HG03039 (cell line): ENCODE measurements around the gene RHCE.
"Not testable (repeated sequence)": the region's sequence is repeated elsewhere in the genome, so short reads cannot be mapped to it uniquely, and the experiment has no call there.

Source experiments
- ATAC-seq: cut with Tn5 transposase; IDR thresholded peaks from one replicate; pipeline ENCODE4 v1.9.1; 2021; ENCODE audit warnings: mild to moderate bottlenecking, moderate library complexity; ENCODE audit not compliant: unreplicated experiment

The RHCE gene

DNA sequence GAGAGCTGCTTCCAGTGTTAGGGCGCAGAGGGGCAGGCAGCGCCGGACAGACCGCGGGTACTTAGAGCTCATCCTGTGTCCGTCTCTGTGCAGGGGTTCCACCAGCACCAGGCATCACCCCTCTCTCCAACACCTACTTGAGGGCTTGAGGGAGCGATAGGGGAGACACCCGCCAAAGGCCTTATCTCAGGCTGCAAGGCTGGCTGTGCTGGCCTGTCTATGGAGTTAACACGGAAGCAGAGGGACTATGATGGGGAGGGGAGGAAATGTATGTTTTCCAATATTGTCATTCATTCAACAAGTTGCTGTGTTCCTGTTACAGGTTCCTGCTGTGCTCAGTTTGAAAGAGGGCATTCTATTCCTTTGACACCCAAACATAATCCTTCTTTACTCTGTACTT is at the start of gene RHCE:
TSS of gene RHCE (minus strand) at position 111 of the 400 bp plus-strand sequence. CDS start at position 72, 39 bp downstream.
- ATAC-seq, result not testable (repeated sequence)

DNA sequence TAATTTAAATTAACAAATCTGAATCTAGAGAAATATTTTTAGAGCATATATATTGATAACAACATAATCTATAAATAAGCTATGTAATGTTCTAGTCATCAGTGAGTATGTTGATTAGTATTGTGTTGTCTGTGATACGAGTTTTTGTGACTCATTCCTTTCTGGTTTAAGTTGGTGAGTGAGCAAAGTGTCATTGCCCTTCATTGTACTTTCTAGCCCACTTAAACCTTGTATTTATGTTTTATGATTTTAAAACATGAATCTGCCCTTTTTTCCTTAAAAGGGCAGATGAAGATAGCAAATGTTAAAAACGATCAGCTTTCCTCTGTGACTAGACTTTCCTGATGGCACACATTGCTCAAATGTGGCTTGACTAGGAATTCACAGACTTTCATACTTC is 48.6 kb upstream of the RHCE start:
- ATAC-seq, result no peak

DNA sequence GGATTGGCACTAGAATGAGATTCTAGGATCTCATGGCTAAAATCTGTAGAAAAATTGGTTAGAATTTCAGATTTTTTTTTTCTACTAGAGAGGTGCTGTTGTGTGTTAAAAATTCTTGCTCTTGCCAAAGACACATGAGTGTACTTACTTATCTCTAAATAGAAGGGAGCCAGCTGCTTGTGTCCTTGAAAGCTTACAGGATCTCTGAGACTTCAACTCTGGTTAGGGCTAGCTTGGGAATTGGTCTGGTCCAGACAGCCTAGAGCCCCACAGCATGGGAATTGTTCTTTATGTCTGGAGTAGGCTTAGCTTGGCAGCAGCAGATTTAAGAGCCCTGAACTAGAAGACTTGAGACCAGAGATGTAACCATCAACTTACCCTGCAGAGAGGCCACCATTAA is 47.4 kb upstream of the RHCE start:
- no peak for ATAC-seq

DNA sequence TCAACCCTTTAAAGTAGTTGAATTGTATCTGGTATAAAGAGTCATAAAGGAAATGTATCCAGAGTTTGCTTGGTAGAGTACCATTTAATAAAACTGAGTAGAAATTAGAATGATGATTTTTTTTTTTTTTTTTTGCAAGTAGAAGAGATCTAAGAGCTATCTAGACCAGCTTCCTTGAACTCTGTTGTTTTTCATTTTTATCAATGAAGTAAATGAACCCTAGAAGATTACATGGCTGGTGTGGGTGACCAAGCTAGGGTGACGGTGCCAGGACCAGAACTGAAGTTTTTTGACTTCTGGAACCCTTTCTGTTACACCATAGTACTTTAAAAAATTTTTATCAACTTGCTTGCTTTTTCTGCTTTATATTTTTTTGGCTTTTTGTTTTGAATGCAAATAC is 47.0 kb upstream of the RHCE start:
- no peak for ATAC-seq

DNA sequence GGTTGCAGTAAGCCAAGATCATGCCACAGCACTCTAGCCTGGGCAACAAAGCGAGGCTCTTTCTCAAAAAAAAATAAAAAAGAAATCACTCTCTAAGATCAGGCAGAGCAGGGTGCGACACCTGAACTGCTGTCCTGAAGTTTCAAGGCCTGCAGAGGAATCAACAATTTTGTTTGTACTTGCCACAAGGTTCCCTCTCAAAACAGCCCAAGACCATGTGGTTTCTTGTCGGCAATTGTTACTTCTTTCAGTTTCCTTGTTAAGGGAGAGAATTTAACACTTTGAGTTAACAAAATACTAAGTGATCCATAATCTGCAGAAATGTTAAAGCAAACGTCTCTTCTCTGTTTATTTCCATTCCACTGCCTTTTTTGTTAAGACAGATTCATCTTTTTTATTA is 46.6 kb upstream of the RHCE start:
- ATAC-seq, result no peak

DNA sequence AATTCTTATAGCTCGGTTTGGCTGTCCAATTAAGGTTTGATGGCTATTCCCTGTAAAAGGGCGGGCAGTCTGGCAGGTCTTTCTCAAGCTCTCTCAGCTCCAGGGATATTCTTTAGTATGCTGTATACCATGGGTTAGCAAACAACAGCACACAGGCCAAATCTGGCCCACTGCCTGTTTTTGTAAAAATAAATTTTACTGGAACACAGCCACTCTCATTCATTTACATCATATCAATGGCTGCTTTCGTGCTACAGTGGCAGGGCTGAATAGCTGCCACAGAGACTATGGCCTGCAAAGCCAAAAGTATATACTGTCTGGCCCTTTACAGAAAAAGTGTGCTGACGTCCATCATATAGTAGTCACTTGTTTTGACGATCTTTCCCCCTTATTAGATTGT is 42.1 kb upstream of the RHCE start:
- no peak for ATAC-seq

DNA sequence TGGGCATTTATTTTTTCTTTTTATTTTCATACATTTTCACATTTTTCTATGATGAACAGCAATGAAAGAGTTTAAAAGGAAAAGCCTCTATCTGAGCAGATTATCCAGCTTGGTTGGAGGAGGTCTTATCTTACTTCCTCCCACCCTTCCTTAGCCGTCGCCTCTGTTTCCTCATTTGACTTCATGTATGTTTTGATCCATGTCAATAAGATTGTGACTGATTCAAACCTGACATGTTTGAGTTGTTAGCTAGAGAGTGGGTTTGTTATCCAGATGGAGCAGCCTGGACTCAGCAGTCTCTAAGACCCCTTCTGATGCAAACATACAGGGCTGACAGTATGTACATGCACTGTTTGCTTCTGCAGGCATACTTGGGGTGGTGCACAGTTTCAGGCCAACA is 41.2 kb upstream of the RHCE start:
- no peak for ATAC-seq

DNA sequence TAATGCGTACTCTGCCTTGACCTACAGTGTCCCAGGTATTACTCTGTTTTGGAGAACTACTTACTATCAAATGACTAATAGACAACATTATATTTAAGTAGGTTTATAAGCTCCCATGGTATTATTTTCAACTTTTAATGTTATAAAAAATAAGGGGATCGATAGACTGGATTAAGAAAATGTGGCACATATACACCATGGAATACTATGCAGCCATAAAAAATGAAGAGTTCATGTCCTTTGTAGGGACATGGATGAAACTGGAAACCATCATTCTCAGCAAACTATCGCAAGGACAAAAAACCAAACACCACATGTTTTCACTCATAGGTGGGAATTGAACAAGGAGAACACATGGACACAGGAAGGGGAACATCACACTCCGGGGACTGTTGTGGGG is 40.2 kb upstream of the RHCE start:
- not testable (repeated sequence) for ATAC-seq

DNA sequence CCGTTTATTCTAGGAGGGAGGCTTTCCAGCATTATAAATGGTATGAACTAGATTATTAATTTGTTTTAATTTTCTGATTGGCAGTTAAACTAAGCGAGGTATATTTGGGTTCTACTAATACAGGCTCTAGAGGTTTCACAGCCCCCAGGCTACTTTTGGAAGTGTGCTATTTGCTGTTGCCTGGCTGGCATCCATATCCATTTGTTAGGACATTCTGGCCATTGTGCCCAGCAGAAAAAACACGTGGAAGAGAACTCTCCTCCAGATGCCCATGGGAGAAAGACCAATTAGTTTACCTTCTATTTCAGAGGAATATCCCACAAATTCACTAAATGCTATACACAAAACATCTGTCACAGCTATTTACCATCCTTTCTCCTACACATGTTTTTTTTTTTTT is 39.4 kb upstream of the RHCE start:
- ATAC-seq, result no peak

DNA sequence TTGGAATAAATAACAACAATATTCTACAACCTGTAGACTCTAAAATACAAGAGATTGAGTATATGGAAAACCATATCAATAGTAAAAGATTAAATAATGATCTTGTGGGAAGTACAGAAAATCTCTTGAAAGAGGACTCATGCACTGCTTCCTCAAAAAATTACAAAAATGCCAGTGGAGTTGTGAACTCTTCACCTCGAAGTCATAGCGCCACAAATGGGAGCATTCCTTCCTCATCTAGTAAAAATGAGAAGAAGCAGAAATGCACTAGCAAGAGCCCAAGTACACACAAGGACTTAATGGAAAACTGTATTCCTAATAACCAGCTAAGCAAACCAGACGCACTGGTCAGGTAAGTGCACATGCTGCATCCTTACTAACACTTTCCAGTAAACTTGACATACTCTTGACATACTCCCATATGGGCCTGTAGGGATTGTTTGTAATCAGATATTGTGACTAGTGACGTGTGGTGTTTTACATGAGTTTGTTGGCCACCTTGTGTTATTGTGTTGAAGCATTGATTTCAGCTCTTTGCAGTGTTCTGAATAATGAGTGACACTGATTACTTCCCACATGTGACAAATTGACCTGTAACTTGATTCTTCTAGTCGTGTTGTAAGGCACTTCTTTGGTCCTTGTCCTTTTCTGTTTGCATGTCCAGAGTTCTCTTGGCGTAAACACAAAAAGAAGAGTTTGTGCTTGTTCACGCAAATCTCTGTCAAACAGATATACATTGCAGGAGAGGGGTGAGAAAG is 38.1 kb upstream of the RHCE start:
- ATAC-seq, result no peak

DNA sequence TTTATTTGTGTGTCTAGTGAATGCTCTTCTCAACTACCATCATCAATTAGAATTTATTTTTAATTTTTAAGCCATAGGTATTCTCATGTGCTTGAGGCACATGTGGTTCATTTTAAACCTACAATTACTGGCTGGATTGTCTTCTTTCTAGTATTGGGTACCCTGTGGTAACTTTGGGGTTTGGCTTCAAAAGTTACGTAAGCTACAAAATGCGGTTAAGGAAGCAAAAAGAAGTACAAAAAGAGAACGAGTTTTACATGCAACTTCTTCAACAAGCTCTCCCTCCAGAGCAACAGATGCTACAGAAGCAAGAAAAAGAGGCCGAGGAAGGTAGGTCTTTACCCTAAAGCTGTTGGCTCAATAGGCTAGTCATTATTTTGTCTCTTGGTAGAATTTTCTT is 35.9 kb upstream of the RHCE start:
- ATAC-seq, result no peak

DNA sequence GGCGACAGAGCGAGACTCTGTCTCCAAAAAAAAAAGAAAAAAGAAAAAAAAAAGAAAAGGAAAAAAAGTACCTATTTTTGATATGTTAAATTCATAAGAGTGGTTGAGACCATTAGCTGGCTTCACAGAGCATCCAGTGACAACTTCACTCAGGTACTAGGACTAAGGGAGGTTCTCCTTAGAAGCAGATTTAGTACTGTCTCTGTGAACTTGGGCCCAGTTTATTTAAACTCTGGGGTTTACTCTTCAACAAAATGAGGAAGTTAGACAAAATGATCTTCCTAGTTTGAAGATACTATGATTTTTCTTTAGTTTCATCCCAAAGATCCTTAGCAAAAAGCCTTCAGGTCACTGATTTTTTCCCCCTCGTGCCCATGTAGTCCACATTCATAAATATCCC is 31.3 kb upstream of the RHCE start:
- no peak for ATAC-seq

DNA sequence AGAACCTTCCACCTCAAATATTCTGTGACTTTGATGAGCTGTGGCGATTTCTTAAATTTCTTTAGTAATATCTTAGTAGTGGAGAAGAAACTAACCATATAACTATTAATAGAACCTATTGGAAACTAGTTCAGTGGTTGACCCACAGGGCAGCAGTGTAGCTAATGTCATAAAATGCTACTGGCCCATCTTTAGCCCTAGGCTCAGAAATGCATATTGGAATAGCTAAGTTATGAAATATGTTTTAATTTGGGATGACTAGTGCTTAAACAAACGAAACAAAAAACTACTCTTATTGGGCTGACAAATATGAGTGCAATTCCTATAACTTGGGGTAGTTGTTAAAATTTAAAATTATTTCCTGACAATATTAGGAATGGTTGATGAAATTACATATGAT is 30.3 kb upstream of the RHCE start:
- no peak for ATAC-seq

DNA sequence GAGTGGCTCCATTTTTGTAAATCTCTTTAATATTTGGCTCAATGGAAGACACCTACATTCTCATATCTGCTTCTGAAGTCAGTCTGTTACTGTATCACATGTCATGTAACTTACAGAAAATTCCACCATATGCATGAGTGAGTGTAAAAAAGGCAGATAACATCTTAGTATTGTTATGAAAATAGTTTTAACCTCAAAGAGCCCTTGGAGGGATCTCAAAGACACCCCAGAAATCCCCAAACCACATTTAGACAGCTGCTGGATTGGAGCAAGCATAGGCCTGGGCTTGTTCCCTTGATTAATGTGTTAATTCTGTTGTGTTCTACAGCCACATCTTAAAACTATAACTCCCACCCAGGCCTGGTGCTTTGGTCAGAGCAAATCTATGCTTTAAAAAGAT is 26.9 kb upstream of the RHCE start:
- ATAC-seq, result no peak

DNA sequence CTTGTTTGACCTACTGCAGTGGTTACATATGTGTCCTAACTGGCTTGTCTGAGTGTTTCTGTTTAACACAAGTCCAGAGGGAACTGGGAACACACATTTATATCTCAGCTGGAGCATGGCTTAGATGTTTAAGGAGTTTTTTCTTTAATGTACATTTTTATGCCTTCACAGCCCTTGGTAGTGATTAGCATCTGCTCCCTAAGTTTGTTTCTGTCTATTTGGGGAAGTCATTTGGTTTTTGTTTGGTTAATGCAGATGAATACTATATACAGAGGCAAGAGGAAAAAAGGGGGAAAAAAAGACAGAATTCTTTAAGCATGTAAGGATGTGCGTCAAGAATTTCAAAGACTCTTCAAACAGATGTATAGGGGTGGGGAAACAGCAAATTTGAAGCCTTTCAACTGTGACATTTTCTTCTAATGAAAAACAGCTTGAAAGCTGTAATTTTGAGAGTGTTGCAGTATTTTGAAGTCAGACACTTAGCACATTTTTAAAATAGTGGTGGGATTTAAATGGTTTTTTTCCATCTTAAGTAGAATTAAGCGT is 25.4 kb upstream of the RHCE start:
- ATAC-seq, result no peak

DNA sequence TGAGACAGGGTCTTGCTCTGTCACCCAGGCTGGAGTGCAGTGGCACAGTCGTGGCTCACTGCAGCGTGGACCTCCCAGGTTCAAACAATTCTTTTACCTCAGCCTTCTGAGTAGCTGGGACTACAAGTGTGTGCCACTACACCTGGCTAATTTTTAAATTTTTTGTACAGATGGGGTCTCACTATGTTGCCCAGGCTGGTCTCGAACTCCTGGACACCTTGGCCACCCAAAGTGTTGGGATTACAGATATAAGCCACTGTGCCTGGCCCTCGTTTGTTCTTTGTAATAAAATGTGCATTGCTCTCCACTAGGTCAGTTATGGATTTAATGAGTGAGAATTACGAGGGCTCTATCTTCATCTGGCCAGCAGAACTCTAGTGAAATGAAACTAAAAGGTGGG is 24.0 kb upstream of the RHCE start:
- not testable (repeated sequence) for ATAC-seq

DNA sequence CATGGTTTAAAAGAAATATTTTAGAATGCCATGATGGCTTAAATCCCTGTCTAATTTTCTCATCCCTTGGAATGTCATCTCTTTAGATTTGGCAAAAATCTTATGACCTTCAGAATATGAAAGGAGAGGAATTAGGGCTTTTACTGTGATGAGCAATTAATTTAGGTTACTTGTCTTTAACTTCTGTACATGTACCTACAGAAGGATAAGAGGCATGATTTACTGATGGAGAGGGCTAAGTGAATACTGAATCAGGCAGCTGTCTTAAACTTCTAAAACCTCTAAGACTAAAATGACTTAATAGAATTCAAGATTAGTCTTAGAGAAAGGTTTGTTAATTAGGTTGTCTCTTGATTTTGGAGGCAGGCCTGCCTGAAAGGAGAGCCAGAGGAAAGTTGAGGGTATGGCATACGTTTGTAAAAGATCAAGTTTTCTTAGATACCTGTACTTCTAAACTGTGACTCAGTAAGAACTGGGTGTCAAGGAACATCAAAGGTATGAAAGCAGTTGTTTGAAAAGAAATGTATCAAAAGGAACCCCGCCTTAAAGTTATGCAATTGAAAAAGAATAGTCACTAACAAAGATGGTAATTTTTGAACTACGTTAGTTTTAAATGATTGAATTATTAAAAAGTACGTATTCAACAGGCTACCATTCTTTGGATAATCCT is 22.5 kb upstream of the RHCE start:
- ATAC-seq, result no peak

DNA sequence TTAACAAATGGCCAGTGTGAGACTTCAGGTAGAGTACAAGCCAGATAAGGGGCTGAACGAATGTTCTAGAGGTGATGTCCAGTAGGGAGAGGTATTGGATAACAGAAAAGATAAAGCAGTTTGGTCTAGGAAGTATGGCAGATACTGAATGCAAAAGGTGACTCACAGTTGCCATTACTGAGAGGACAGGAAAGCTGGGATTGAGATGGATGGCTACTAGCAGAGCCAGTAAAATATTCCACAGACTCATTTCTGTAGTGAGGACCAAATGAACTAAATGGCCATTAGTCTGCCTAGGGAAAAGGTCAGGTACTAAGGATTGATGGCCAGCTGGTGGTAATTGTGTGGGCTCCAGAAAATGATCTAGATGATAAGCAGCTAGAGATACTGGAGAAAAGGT is 21.6 kb upstream of the RHCE start:
- ATAC-seq, result no peak

DNA sequence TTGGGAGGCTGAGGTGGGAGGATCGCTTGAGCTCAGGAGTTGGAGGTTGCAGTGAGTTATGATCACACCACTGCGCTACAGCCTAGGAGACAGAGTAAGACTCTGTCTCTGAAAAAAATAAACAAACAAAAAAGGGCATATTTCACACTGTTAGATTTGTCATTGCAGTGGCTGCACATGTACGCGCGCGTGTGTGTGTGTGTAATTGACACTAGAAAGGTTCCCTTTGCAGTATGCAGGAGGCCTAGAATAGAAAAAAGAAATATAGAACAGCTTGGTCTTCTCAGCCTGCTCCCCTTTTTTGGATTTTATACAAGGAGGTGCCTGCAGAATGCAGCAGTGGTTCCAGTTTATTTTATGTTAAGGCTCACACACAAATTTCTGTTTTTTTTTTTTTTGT is 18.7 kb upstream of the RHCE start:
- ATAC-seq, result no peak

DNA sequence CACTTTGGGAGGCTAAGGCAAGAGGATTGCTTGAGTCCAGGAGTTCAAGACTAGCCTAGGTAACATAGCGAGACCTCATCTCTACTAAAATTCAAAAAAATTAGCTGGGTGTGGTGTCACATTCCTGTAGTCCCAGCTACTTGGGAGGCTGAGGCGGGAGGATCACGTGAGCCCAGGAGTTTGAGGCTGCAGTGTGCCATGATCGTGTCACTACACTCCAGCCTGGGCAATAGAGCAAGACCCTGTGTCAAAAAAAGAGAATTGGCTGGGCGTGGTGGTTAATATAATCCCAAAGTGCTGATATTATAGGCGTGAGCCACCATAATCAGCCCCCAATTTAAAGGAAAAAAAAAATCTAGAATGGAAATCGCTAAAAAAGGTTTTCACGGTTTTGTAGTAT is 17.0 kb upstream of the RHCE start:
- no peak for ATAC-seq

DNA sequence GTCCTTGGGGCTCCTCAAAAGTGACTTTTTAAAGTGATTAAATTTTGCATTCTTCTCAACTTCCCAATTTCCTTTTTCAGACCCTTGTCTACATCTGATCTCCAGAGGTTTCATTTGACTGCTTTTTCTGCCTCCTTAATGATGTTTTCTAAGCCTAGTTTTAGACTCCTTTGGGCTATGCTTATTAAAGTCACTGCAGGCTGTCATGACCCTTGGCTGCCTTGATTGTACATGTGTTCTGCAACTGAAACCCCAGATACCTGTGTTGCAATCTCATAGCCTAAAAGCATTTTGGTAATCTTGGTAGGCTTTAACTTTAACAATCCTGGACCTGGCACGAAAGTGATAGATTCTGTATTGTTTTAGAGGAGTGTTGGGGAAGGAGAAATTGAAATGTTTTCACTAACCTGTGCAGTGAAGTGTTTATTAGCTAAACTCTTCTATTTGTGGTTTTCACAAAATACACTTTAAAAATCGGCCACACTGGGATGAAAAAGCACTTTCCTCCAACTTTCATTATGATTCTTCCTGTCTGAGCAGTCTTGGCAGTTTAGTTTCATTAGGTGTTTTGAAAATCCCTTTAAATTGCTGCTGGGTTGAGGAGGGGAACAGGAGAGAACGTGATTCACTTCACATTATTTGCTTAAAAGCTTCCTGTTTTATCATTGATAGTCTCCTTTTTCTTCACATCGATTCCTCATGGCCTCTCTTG is 14.9 kb upstream of the RHCE start:
- ATAC-seq, result no peak
